NCI-H510A (cell line): ENCODE results near the gene PRR33.

Source experiments
- DNase-seq: peaks from one replicate; lab custom pipeline; 2025; lab: John Stamatoyannopoulos, UW

Gene PRR33

GRCh38 chr11:1847006-1847735 lies 44.5 kb downstream of the PRR33 start:
- no peak for DNase-seq

- no peak for DNase-seq
These were observed 45.2 kb downstream of the PRR33 start for GRCh38 chr11:1846453-1846932.

GRCh38 chr11:1845561-1846452 lies 45.9 kb downstream of the PRR33 start:
- no peak for DNase-seq

- DNase-seq = no peak
These were observed 46.6 kb downstream of the PRR33 start for GRCh38 chr11:1845095-1845429.

- no peak for DNase-seq
These were observed 47.2 kb downstream of the PRR33 start for GRCh38 chr11:1844221-1845094.

- DNase-seq = no peak
These were observed 47.9 kb downstream of the PRR33 start for GRCh38 chr11:1843796-1844195.

- DNase-seq = no peak
These were observed 48.6 kb downstream of the PRR33 start for GRCh38 chr11:1843098-1843473.

GRCh38 chr11:1842149-1843097 lies 49.3 kb downstream of the PRR33 start:
- DNase-seq = no peak

- DNase-seq = no peak
These were observed 50.1 kb downstream of the PRR33 start for GRCh38 chr11:1841511-1842148.

- no peak for DNase-seq
These were observed 50.8 kb downstream of the PRR33 start for GRCh38 chr11:1840780-1841480.

- DNase-seq = no peak
These were observed 51.5 kb downstream of the PRR33 start for GRCh38 chr11:1839924-1840779.

- DNase-seq = no peak
These were observed 52.3 kb downstream of the PRR33 start for GRCh38 chr11:1839204-1839923.

- no peak for DNase-seq
These were observed 53.1 kb downstream of the PRR33 start, which contains the start of gene TNNI2 for GRCh38 chr11:1838426-1839144. TNNI2 (plus strand) TSS chr11:1838981; CDS start chr11:1839697, 716 bp downstream.
